MCF 10A (cell line): Measurements from ENCODE around the gene MDM2. TPM values are rescaled to one million over a fixed set of nuclear protein-coding genes. Genes with fewer than 3 reads are reported as not detected.

Source experiments
- BruUV-seq: library from RNA; stranded (reverse); fragments of 400-500 nt; replicated peaks from 2 replicates; lab custom pipeline; 2021; lab: Mats Ljungman, UMichigan
- CTCF ChIA-PET: fragments of 300-600 bp; sonication (Branson Sonifier 250); formaldehyde crosslinking; extraction: SDS; loops from one replicate; lab custom pipeline; 2021; ENCODE audit warnings: antibody characterized with exemption, inconsistent platforms; lab: Yijun Ruan, JAX
- POLR2A ChIA-PET: fragments of 300-600, 350-650 bp; sonication (Branson Sonifier 250); formaldehyde crosslinking; extraction: SDS; loops from one replicate; lab custom pipeline; 2020; ENCODE audit warnings: antibody characterized with exemption, inconsistent platforms; lab: Yijun Ruan, JAX
- DNase-seq: peaks from one replicate; pipeline ENCODE4 v3.0.0-alpha.2; 2018; ENCODE audit not compliant: unreplicated experiment
- H3K27ac Mint-ChIP-seq: one replicate; pipeline ENCODE4 v1.8.0; 2022; ENCODE audit warnings: mild to moderate bottlenecking, low read depth, mixed read lengths; ENCODE audit not compliant: unreplicated experiment
- H3K27me3 Mint-ChIP-seq: one replicate; pipeline ENCODE4 v1.8.0; 2022; ENCODE audit warnings: mixed read lengths; ENCODE audit not compliant: insufficient read depth, unreplicated experiment
- H3K36me3 Mint-ChIP-seq: one replicate; pipeline ENCODE4 v1.8.0; 2022; ENCODE audit warnings: mild to moderate bottlenecking, moderate library complexity, mixed read lengths; ENCODE audit not compliant: insufficient read depth, unreplicated experiment
- H3K4me1 Mint-ChIP-seq: one replicate; pipeline ENCODE4 v1.8.0; 2022; ENCODE audit warnings: mixed read lengths; ENCODE audit not compliant: insufficient read depth, unreplicated experiment
- H3K4me3 Mint-ChIP-seq: one replicate; pipeline ENCODE4 v1.8.0; 2022; ENCODE audit warnings: mild to moderate bottlenecking, moderate library complexity, mixed read lengths; ENCODE audit not compliant: unreplicated experiment
- H3K9me3 Mint-ChIP-seq: one replicate; pipeline ENCODE4 v1.8.0; 2022; ENCODE audit warnings: mixed read lengths; ENCODE audit not compliant: unreplicated experiment
- intact Hi-C: fragments of 100-400 bp; cut with micrococcal nuclease; formaldehyde crosslinking; loops from 2 replicates; pipeline ENCODE4 v1.14.1; 2022
- total RNA-seq: library from RNA; stranded (reverse); gene quantifications from 2 replicates; pipeline ENCODE4 v1.2.3, GENCODE V29; 2022
- TF ChIP-seq, protein P1 (sequence below): fragments of 200-600 bp; IDR thresholded peaks from one replicate; pipeline ENCODE4 v1.8.0; 2022; ENCODE audit warnings: antibody characterized with exemption, mild to moderate bottlenecking; ENCODE audit not compliant: unreplicated experiment

MDM2 gene
- total RNA-seq, 1 experiment from 2014 or later, result 383 TPM

DNA sequence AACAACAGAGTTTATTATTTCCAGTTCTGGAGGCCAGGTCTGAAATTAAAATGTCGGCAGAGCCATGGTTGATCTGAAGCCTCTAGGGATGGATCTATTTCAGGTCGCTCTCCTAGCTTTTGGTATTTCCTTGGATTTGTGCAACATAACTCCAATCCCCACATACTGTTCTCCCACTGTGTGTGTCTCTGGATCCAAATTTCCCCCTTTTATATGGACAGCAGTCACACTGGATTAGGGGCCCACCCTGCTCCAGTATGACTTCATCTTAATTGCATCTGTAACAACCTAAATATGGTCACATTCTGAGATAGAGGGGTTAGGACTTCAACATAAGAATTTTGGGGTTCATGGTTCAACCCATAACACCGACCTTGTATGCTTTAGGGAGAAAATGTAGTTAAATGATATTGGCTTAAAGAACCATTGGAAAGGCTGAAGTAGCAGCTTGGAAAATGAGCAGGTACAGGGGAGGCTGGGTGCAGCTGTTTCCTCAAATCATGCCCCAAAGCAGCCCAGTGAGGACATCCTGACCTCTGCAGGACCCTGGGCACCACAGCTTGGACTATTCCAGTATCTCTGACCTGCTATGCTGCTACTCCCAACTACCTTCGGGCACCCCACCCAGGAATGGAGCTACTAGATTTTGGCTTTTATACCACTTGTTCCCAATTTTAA lies 13.9 kb upstream of the MDM2 start:
- BruUV-seq, result no TSS peak
- CTCF ChIA-PET, result interaction anchor here (0.9 to 1.2 kb wide), 2 partner anchors 10 to 13 kb away, joined by 5 read pairs; no protein-coding TSS in a partner anchor

DNA sequence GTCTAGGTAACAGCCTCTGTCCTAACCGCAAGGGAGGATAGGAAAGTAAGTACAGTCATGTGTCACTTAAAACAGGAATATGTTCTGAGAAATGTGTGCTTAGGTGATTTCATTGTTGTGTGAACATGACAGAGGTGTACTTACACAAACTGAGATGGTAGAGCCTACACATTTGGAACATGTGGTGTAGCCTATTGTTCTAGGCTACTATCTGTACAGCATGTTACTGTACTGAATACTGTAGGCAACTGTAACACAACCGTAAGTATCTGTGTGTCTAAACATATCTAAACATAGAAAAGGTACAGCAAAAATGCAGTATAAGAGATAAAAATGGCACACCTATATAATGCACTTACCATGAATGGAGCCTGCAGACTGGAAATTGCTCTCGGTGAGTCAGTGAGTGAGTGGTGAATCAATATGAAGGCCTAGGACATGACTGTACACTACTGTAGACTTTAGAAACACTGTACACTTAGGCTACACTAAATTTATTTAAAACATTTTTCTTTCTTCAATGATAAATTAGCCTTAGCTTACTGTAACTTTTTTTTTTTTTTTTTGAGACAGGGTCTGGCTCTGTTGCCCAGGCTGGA lies 13.2 kb upstream of the MDM2 start:
- peak; percentile 49 for DNase-seq
- no TSS peak for BruUV-seq
- Mint-ChIP-seq H3K4me3 (no peak overlapping the region), H3K36me3 (no peaks in the 10 kb centered on the region), H3K27me3 (no peaks in the 10 kb centered on the region), H3K9me3 (no peaks in the 10 kb centered on the region), H3K4me1 (peaks cover 7% of the 10 kb centered on the region), H3K27ac (no peak overlapping the region)
- ChIA-PET CTCF (interaction anchor here (0.6 kb wide), 1 partner anchor 12 kb away, joined by 3 read pairs; no protein-coding TSS in a partner anchor), POLR2A (interaction anchor here (0.6 to 7.8 kb wide), 6 partner anchors 7 to 40 kb away, joined by 3 to 69 read pairs (median 4); partner anchors contain the start of gene MDM2)
- intact Hi-C loops, result no loop called here
- TF ChIP-seq, protein P1, sequence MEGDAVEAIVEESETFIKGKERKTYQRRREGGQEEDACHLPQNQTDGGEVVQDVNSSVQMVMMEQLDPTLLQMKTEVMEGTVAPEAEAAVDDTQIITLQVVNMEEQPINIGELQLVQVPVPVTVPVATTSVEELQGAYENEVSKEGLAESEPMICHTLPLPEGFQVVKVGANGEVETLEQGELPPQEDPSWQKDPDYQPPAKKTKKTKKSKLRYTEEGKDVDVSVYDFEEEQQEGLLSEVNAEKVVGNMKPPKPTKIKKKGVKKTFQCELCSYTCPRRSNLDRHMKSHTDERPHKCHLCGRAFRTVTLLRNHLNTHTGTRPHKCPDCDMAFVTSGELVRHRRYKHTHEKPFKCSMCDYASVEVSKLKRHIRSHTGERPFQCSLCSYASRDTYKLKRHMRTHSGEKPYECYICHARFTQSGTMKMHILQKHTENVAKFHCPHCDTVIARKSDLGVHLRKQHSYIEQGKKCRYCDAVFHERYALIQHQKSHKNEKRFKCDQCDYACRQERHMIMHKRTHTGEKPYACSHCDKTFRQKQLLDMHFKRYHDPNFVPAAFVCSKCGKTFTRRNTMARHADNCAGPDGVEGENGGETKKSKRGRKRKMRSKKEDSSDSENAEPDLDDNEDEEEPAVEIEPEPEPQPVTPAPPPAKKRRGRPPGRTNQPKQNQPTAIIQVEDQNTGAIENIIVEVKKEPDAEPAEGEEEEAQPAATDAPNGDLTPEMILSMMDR, result no peak

More for the DNA sequence above, 13.9 kb upstream of the MDM2 start:
- Mint-ChIP-seq H3K4me3 (no peak overlapping the region), H3K9me3 (no peaks in the 10 kb centered on the region), H3K4me1 (peaks cover 7% of the 10 kb centered on the region), H3K36me3 (no peaks in the 10 kb centered on the region), H3K27ac (no peak overlapping the region), H3K27me3 (no peaks in the 10 kb centered on the region)
- TF ChIP-seq, protein P1, result no peak
- no peak for DNase-seq
- POLR2A ChIA-PET, result interaction anchor here (0.7 to 7.8 kb wide), 5 partner anchors 9 to 47 kb away, joined by 3 to 69 read pairs (median 4); partner anchors contain the start of gene MDM2
- intact Hi-C loops, result no loop called here

DNA sequence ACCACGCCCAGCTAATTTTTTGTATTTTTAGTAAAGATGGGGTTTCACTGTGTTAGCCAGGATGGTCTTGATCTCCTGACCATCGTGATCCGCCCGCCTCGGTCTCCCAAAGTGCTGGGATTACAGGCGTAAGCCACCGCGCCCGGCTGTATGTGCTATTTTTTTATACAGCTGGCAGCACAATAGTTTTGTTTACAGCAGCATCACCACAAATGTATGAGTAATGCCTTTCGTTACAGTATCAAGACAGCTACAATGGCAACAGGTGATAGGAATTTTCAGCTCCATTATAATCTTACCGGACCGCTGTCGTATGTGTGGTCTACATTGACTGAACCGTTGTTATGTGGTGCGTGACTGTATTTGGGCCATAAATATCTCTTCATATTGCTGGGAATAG lies 11.6 kb upstream of the MDM2 start:
- no peaks in the 10 kb centered on the region for H3K27me3 Mint-ChIP-seq
- TF ChIP-seq, protein P1, result no peak
- H3K9me3 Mint-ChIP-seq, result no peaks in the 10 kb centered on the region
- intact Hi-C loops, result no loop called here
- ChIA-PET CTCF (interaction anchor here (1.1 kb wide), 1 partner anchor 9 kb away, joined by 3 read pairs; no protein-coding TSS in a partner anchor), POLR2A (interaction anchor here (0.6 to 7.8 kb wide), 4 partner anchors 9 to 91 kb away, joined by 3 to 69 read pairs (median 9); partner anchors contain the start of gene MDM2)
- H3K27ac Mint-ChIP-seq, result no peak overlapping the region
- no peak overlapping the region for H3K4me3 Mint-ChIP-seq
- BruUV-seq, result no TSS peak
- no peaks in the 10 kb centered on the region for H3K36me3 Mint-ChIP-seq
- no peak for DNase-seq
- H3K4me1 Mint-ChIP-seq, result peaks cover 7% of the 10 kb centered on the region

DNA sequence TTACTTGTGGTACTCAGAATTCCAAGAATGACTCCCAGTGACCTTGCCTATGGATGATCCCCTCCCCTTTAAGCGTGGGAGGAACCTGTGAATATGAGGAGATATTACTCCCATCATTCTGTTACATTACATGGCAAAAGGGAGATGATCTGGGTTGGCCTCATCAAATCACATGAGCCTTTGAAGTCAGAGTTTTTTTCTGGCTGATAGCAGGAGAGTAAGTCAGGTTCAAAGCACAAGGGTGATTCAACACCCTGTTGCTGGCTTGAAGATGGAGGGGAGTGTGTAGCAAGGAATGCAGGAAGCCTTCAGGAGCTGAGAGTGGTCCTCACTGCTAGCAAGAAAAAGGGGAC lies 9.1 kb upstream of the MDM2 start:
- Mint-ChIP-seq H3K36me3 (no peaks in the 10 kb centered on the region), H3K27me3 (no peaks in the 10 kb centered on the region), H3K9me3 (no peaks in the 10 kb centered on the region), H3K27ac (no peak overlapping the region), H3K4me1 (no peaks in the 10 kb centered on the region), H3K4me3 (no peak overlapping the region)
- BruUV-seq, result no TSS peak
- intact Hi-C loops, result no loop called here
- DNase-seq, result no peak
- ChIA-PET POLR2A (interaction anchor here (0.9 to 7.8 kb wide), 2 partner anchors 9 to 439 kb away, joined by 4 to 69 read pairs; partner anchors contain the start of gene MDM2), CTCF (interaction anchor here (0.7 to 1.0 kb wide), 2 partner anchors 9 to 435 kb away, joined by 3 read pairs; partner anchors contain the start of gene MDM2)
- TF ChIP-seq, protein P1, result no peak
